Caco-2 (cell line): ENCODE results near the gene IPO4. TPM values are rescaled to one million over a fixed set of nuclear protein-coding genes. Genes with fewer than 3 reads are reported as not detected.

Experiments used
- BruUV-seq: library from RNA; stranded (reverse); fragments of 400-500 nt; replicated peaks from 2 replicates; lab custom pipeline; 2021; lab: Mats Ljungman, UMichigan
- CTCF ChIA-PET: fragments of 300-600 bp; sonication (Branson Sonifier 250); formaldehyde crosslinking; loops from one replicate; lab custom pipeline; 2022; ENCODE audit warnings: antibody characterized with exemption; lab: Charles Lee
- POLR2A ChIA-PET: fragments of 300-600 bp; sonication (Branson Sonifier 250); formaldehyde crosslinking; loops from one replicate; lab custom pipeline; 2022; ENCODE audit warnings: antibody characterized with exemption; lab: Charles Lee
- DNase-seq, 2 experiments: peaks; one replicate each; pipeline versions ENCODE4 v3.0.0 to v3.0.0-alpha.2; 2020 to 2022
- H3K27me3 ChIP-seq: replicated peaks from 2 replicates; pipeline ENCODE4 v1.6.0; 2011; ENCODE audit warnings: low read length; ENCODE audit not compliant: control insufficient read depth, insufficient read depth
- H3K36me3 ChIP-seq: 2 replicates; pipeline ENCODE4 v1.5.1; 2011; ENCODE audit warnings: low read length; ENCODE audit not compliant: control insufficient read depth, insufficient read depth
- H3K4me1 ChIP-seq: fragments of 250-450 bp; sonication (Bioruptor Pico); 2 replicates; pipeline ENCODE4 v1.5.1; 2020; ENCODE audit warnings: mild to moderate bottlenecking
- H3K4me3 ChIP-seq: 2 replicates; pipeline ENCODE4 v1.5.1; 2011; ENCODE audit warnings: low read depth, mild to moderate bottlenecking, control low read depth, low read length
- H3K9me3 ChIP-seq: fragments of 250-450 bp; sonication (Bioruptor Pico); 2 replicates; pipeline ENCODE4 v1.5.1; 2020; ENCODE audit warnings: mild to moderate bottlenecking, moderate library complexity
- H3K27ac Mint-ChIP-seq: one replicate; pipeline ENCODE4 v1.8.0; 2022; ENCODE audit warnings: mixed read lengths; ENCODE audit not compliant: unreplicated experiment
- H3K27me3 Mint-ChIP-seq: one replicate; pipeline ENCODE4 v1.8.0; 2022; ENCODE audit warnings: mixed read lengths; ENCODE audit not compliant: insufficient read depth, unreplicated experiment
- H3K36me3 Mint-ChIP-seq: one replicate; pipeline ENCODE4 v1.8.0; 2022; ENCODE audit warnings: mild to moderate bottlenecking, mixed read lengths; ENCODE audit not compliant: insufficient read depth, unreplicated experiment
- H3K4me1 Mint-ChIP-seq: one replicate; pipeline ENCODE4 v1.8.0; 2022; ENCODE audit warnings: low read depth, mixed read lengths; ENCODE audit not compliant: unreplicated experiment
- H3K4me3 Mint-ChIP-seq: one replicate; pipeline ENCODE4 v1.8.0; 2022; ENCODE audit warnings: mild to moderate bottlenecking, moderate library complexity, mixed read lengths; ENCODE audit not compliant: unreplicated experiment
- H3K9me3 Mint-ChIP-seq: one replicate; pipeline ENCODE4 v1.8.0; 2022; ENCODE audit warnings: mixed read lengths; ENCODE audit not compliant: unreplicated experiment
- intact Hi-C: fragments of 100-400 bp; cut with micrococcal nuclease; formaldehyde crosslinking; loops from one replicate; pipeline ENCODE4 v1.10.0; 2022; ENCODE audit not compliant: unreplicated experiment
- total RNA-seq: library from RNA; stranded (reverse); gene quantifications from 2 replicates; pipeline ENCODE4 v1.2.3, GENCODE V29; 2022
- TF ChIP-seq, protein P1 (sequence below), 2 experiments: fragments of 200-600 bp in 1 of 2; IDR thresholded peaks; 1 replicate in 1 of 2; 2 replicates in 1 of 2; pipeline versions ENCODE4 v1.5.1 to v1.8.0; 2011 to 2022; ENCODE audit warnings: antibody characterized with exemption in 1 of 2, control low read depth in 1 of 2, inconsistent platforms in 1 of 2, low read depth in 1 of 2, low read length in 1 of 2, mild to moderate bottlenecking in 1 of 2, moderate library complexity in 1 of 2; ENCODE audit not compliant: insufficient read depth in 1 of 2, severe bottlenecking in 1 of 2, unreplicated experiment in 1 of 2

Gene IPO4
- total RNA-seq, 1 experiment from 2014 or later, result 85.4 TPM

- BruUV-seq, result no TSS peak
- Histone ChIP-seq H3K9me3 (no peaks in the 10 kb centered on the region), H3K4me3 (no peak overlapping the region), H3K27me3 (no peaks in the 10 kb centered on the region), H3K4me1 (no peaks in the 10 kb centered on the region), H3K36me3 (peaks cover 3% of the 10 kb centered on the region; the same call in 1 of the 2 replicates)
- Mint-ChIP-seq H3K4me3 (peak overlapping the region; percentile 81), H3K4me1 (peaks cover 9% of the 10 kb centered on the region), H3K27me3 (no peaks in the 10 kb centered on the region), H3K27ac (no peak overlapping the region), H3K36me3 (peaks cover 33% of the 10 kb centered on the region), H3K9me3 (no peaks in the 10 kb centered on the region)
- intact Hi-C loops, result no loop called here
- TF ChIP-seq, protein P1, sequence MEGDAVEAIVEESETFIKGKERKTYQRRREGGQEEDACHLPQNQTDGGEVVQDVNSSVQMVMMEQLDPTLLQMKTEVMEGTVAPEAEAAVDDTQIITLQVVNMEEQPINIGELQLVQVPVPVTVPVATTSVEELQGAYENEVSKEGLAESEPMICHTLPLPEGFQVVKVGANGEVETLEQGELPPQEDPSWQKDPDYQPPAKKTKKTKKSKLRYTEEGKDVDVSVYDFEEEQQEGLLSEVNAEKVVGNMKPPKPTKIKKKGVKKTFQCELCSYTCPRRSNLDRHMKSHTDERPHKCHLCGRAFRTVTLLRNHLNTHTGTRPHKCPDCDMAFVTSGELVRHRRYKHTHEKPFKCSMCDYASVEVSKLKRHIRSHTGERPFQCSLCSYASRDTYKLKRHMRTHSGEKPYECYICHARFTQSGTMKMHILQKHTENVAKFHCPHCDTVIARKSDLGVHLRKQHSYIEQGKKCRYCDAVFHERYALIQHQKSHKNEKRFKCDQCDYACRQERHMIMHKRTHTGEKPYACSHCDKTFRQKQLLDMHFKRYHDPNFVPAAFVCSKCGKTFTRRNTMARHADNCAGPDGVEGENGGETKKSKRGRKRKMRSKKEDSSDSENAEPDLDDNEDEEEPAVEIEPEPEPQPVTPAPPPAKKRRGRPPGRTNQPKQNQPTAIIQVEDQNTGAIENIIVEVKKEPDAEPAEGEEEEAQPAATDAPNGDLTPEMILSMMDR (IDR thresholded peaks at IDR 0.05; ENCODE audit: insufficient read depth in 1 of 2, low read depth in 1 of 2, low read length in 1 of 2, severe bottlenecking in 1 of 2, unreplicated experiment in 1 of 2), result no peak
- ChIA-PET POLR2A (no interaction called here), CTCF (interaction anchor here (1.0 to 1.8 kb wide), 3 partner anchors 8 to 63 kb away, joined by 3 to 7 read pairs (median 3); partner anchors contain the start of genes RABGGTA and TINF2)
- no peak for DNase-seq
Observed at GRCh38 chr14:24234095-24235005, 45.7 kb upstream of the IPO4 start.

DNA sequence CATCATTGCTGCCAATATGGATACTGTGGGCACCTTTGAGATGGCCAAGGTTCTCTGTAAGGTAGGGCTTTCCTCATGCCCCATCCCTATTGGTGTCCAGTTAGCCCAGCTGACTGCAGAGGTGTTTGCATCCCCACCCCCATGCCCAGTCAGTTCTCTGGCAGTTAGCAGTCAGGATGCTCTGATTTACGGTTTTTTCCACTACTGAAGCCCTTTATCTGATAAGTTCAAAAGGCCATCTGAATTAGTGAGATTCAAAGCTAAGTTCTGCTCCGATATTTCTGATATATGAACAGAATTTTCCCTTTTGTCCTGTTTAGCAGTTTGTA is 44.9 kb upstream of the IPO4 start:
- Mint-ChIP-seq H3K4me3 (peak overlapping the region; percentile 81), H3K4me1 (peaks cover 9% of the 10 kb centered on the region), H3K27ac (peak overlapping the region; percentile 85), H3K36me3 (peaks cover 32% of the 10 kb centered on the region), H3K9me3 (no peaks in the 10 kb centered on the region), H3K27me3 (no peaks in the 10 kb centered on the region)
- H3K4me1 ChIP-seq, result no peaks in the 10 kb centered on the region
- peaks cover 3% of the 10 kb centered on the region; the same call in 1 of the 2 replicates for H3K36me3 ChIP-seq
- ChIA-PET POLR2A (interaction anchor here (1.8 kb wide), 1 partner anchor 9 kb away, joined by 20 read pairs; the partner anchor contains the start of gene TINF2), CTCF (interaction anchor here (1.8 kb wide), 1 partner anchor 9 kb away, joined by 7 read pairs; the partner anchor contains the start of gene TINF2)
- peak overlapping the region; percentile 76 for H3K4me3 ChIP-seq
- BruUV-seq, result no TSS peak
- DNase-seq, result peak in 1 of 2 experiments; percentile 22
- H3K27me3 ChIP-seq, result no peaks in the 10 kb centered on the region
- intact Hi-C loops, result no loop called here
- TF ChIP-seq, protein P1 (IDR thresholded peaks at IDR 0.05; ENCODE audit: insufficient read depth in 1 of 2, low read depth in 1 of 2, low read length in 1 of 2, severe bottlenecking in 1 of 2, unreplicated experiment in 1 of 2), result no peak
- no peaks in the 10 kb centered on the region for H3K9me3 ChIP-seq
